22Rv1 (cell line): ENCODE results near the gene SULF2.

Experiments
- CTCF ChIP-seq: fragments of 450-650 bp; IDR thresholded peaks from 2 replicates; pipeline ENCODE4 v1.5.1; 2017; ENCODE audit warnings: mild to moderate bottlenecking
- ZFX ChIP-seq: fragments of 450-650 bp; IDR thresholded peaks from 2 replicates; pipeline ENCODE4 v1.6.1; 2017; ENCODE audit warnings: antibody characterized with exemption, borderline replicate concordance

GRCh38 chr20:47735412-47736400, 49.6 kb downstream of the SULF2 start:
- no peak for TF ChIP-seq CTCF
- no peak for TF ChIP-seq ZFX
